Tibial artery (tissue), 4 donors: ENCODE results near the gene SH3BGRL.

Experiments used
- DNase-seq, 2 donors: peaks; one replicate each; pipeline ENCODE4 v3.0.0-alpha.2; 2019
- H3K27ac ChIP-seq, 2 donors: fragments of 200-600 bp; sonication (generic) in 1 of 2; 1 replicate in 1 of 2; 2 replicates in 1 of 2; pipeline ENCODE4 v1.5.1; 2018 to 2019; ENCODE audit warnings: mild to moderate bottlenecking in 1 of 2
- H3K27me3 ChIP-seq, 2 donors: fragments of 200-600 bp; sonication (generic) in 1 of 2; one replicate each; pipeline versions ENCODE4 v1.5.1 to v1.6.0; 2016 to 2019
- H3K36me3 ChIP-seq, 3 donors: fragments of 200-600 bp; sonication (generic) in 2 of 3; one replicate each; pipeline ENCODE4 v1.5.1; 2016 to 2019; ENCODE audit warnings: mild to moderate bottlenecking in 2 of 3
- H3K4me1 ChIP-seq, 4 donors: fragments of 200-600 bp; sonication (generic) in 2 of 4; 1 replicate in 3 of 4; 2 replicates in 1 of 4; pipeline ENCODE4 v1.5.1; 2016 to 2019
- H3K4me3 ChIP-seq, 2 donors: fragments of 200-600 bp; sonication (generic) in 1 of 2; 1 replicate in 1 of 2; 2 replicates in 1 of 2; pipeline ENCODE4 v1.5.1; 2018 to 2019; ENCODE audit warnings: mild to moderate bottlenecking in 2 of 2
- H3K9me3 ChIP-seq, 3 donors: fragments of 200-600 bp; sonication (generic) in 1 of 3; one replicate each; pipeline ENCODE4 v1.5.1; 2016 to 2019
- CTCF ChIP-seq, 2 experiments: fragments of 200-600 bp in 1 of 2; fragments of 450-650 bp in 1 of 2; IDR thresholded peaks; one replicate each; pipeline ENCODE4 v1.5.1; 2017 to 2019; ENCODE audit warnings: antibody characterized with exemption in 2 of 2, mild to moderate bottlenecking in 1 of 2, moderate library complexity in 1 of 2
- intact Hi-C: fragments of 100-400 bp; cut with DNase I; formaldehyde crosslinking; loops from one replicate; pipeline ENCODE4 v1.15.0; 2023; ENCODE audit warnings: low total_unique reads

The SH3BGRL gene

DNA sequence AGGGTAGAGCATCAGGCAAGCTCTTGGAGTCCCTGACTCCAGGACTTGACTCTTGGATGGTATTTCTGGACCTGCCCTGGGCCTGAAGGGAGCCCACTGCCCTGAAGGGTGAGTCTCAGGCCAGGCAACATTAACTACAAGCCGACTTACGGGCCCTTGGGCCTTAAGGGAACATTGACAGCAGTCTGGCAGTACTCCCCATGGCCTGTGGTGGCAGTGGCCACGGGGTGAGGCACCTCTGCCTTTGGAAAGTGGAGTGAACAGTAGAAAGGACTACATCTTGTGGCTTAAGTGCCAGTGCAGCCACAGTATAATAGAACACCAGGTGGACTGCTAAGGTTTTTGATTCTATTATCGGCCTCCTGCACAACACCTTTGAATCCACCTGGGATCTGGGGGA lies 36.3 kb downstream of the SH3BGRL start:
- Histone ChIP-seq H3K4me1 (peaks cover 0 to 7% (median 1%) of the 10 kb centered on the region in 4 donors), H3K36me3 (peaks cover 0 to 8% (median 0%) of the 10 kb centered on the region in 3 donors), H3K9me3 (no peaks in the 10 kb centered on the region), H3K4me3 (no peak overlapping the region), H3K27ac (no peak overlapping the region), H3K27me3 (no peaks in the 10 kb centered on the region)
- TF ChIP-seq CTCF (IDR thresholded peaks at IDR 0.05), result no peak
- DNase-seq, result no peak
- intact Hi-C loops, result no loop called here

- Histone ChIP-seq H3K27ac (no peak overlapping the region), H3K9me3 (no peaks in the 10 kb centered on the region), H3K4me1 (peaks cover 0 to 3% (median 0%) of the 10 kb centered on the region in 4 donors), H3K27me3 (no peaks in the 10 kb centered on the region), H3K36me3 (peaks cover 0 to 8% (median 0%) of the 10 kb centered on the region in 3 donors), H3K4me3 (no peak overlapping the region)
- no peak for DNase-seq
- TF ChIP-seq CTCF (IDR thresholded peaks at IDR 0.05), result no peak
- intact Hi-C loops, result no loop called here
Measured at GRCh38 chrX:81240701-81241331, 38.9 kb downstream of the SH3BGRL start.

GRCh38 chrX:81241753-81242152 lies 39.9 kb downstream of the SH3BGRL start:
- H3K27me3 ChIP-seq, result no peaks in the 10 kb centered on the region
- H3K4me1 ChIP-seq, result peaks cover 0 to 3% (median 0%) of the 10 kb centered on the region in 4 donors
- H3K27ac ChIP-seq, result no peak overlapping the region
- DNase-seq, result no peak
- TF ChIP-seq CTCF (IDR thresholded peaks at IDR 0.05), result no peak
- intact Hi-C loops, result no loop called here
- H3K36me3 ChIP-seq, result peaks cover 0 to 8% (median 0%) of the 10 kb centered on the region in 3 donors
- no peaks in the 10 kb centered on the region for H3K9me3 ChIP-seq
- H3K4me3 ChIP-seq, result no peak overlapping the region

DNA sequence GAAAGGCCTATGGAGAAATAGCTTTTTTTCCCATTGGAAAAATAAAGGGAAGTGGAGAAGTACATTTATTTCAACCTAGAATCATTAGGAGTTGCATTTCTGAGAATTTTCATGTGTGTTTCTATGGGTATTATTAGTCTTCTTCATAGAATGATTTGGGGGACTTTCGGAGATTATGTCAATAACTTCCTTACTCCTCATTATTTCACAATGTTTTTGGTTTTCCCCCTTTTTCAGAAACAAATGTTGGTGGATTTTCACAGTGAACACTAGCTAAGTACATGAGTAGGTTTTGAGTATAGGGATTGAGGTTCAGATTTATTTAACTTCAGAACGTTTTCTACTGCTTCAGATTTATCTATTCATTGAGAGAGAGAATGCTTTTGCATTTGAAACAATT lies 54.0 kb downstream of the SH3BGRL start:
- Histone ChIP-seq H3K4me3 (no peak overlapping the region), H3K4me1 (peaks cover 0 to 69% (median 8%) of the 10 kb centered on the region in 4 donors), H3K27me3 (no peaks in the 10 kb centered on the region), H3K27ac (peak overlapping the region; percentile 33 to 79), H3K36me3 (no peaks in the 10 kb centered on the region), H3K9me3 (no peaks in the 10 kb centered on the region)
- no peak for DNase-seq
- intact Hi-C loops, result no loop called here
- TF ChIP-seq CTCF (IDR thresholded peaks at IDR 0.05), result no peak

GRCh38 chrX:81257817-81258216 lies 55.9 kb downstream of the SH3BGRL start:
- no peak for DNase-seq
- TF ChIP-seq CTCF (IDR thresholded peaks at IDR 0.05), result no peak
- no peaks in the 10 kb centered on the region for H3K9me3 ChIP-seq
- peaks cover 0 to 86% (median 8%) of the 10 kb centered on the region in 4 donors for H3K4me1 ChIP-seq
- H3K27me3 ChIP-seq, result no peaks in the 10 kb centered on the region
- peak overlapping the region; percentile 72 to 79 for H3K27ac ChIP-seq
- intact Hi-C loops, result no loop called here
- H3K4me3 ChIP-seq, result no peak overlapping the region
- H3K36me3 ChIP-seq, result no peaks in the 10 kb centered on the region
